PC-3 (cell line): ENCODE results near the gene AFDN.

Source experiments
- CTCF ChIP-seq: fragments of 300-600 bp; sonication (generic); conservative IDR thresholded peaks from 2 replicates; pipeline ENCODE4 v1.5.1; 2017; ENCODE audit warnings: antibody characterized with exemption, low read depth, mild to moderate bottlenecking, low read length
- EZH2 ChIP-seq: fragments of 300-600 bp; sonication (generic); IDR thresholded peaks from one replicate; pipeline ENCODE4 v1.6.1; 2017; ENCODE audit warnings: antibody characterized with exemption, mild to moderate bottlenecking, low read length; ENCODE audit not compliant: unreplicated experiment
- EZH2phosphoT487 ChIP-seq: fragments of 300-600 bp; sonication (generic); IDR thresholded peaks from 2 replicates; pipeline ENCODE4 v1.6.1; 2018; ENCODE audit warnings: mild to moderate bottlenecking, antibody characterized with exemption, low read length, borderline replicate concordance

GRCh38 chr6:167787896-167788562 is 38.7 kb upstream of the AFDN start:
- TF ChIP-seq CTCF (no peak), EZH2 (no peak), EZH2phosphoT487 (no peak)
